Superior temporal gyrus (tissue), 1 donor: Measurements from ENCODE around the gene TLE6.
A peak's percentile ranks its signal among the peaks of the same experiment; 100 is the strongest.
"Not testable (repeated sequence)": the region's sequence is repeated elsewhere in the genome, so short reads cannot be mapped to it uniquely, and the experiment has no call there.

Source experiments
- DNase-seq: peaks from one replicate; pipeline ENCODE4 v3.0.0-alpha.2; 2016; ENCODE audit errors: extremely low spot score

TLE6 gene

GRCh38 chr19:2974342-2975041 lies 2.9 kb upstream of the TLE6 start:
- DNase-seq = peak; percentile 10

- no peak for DNase-seq
Observed at GRCh38 chr19:2976609-2977000, 759 bp upstream of the TLE6 start.

- DNase-seq = no peak
Observed at GRCh38 chr19:2977746-2978138, 378 bp downstream of the TLE6 start.

- DNase-seq = no peak
Observed at GRCh38 chr19:2978166-2978767, 903 bp downstream of the TLE6 start.

GRCh38 chr19:2978772-2979171 lies 1.4 kb downstream of the TLE6 start:
- no peak for DNase-seq

GRCh38 chr19:2981898-2982297 lies 4.5 kb downstream of the TLE6 start:
- DNase-seq = no peak

GRCh38 chr19:2982561-2982960 lies 5.2 kb downstream of the TLE6 start:
- DNase-seq = no peak

GRCh38 chr19:2982983-2983350 lies 5.6 kb downstream of the TLE6 start:
- peak; percentile 35 for DNase-seq

GRCh38 chr19:2983351-2984214 lies 6.2 kb downstream of the TLE6 start:
- DNase-seq = peak; percentile 29

- no peak for DNase-seq
Observed at GRCh38 chr19:2984215-2984528, 6.8 kb downstream of the TLE6 start.

GRCh38 chr19:2986951-2987524 lies 9.7 kb downstream of the TLE6 start:
- no peak for DNase-seq

GRCh38 chr19:2987797-2988196 lies 10.4 kb downstream of the TLE6 start:
- no peak for DNase-seq

- no peak for DNase-seq
Observed at GRCh38 chr19:2988568-2988967, 11.2 kb downstream of the TLE6 start.

- DNase-seq = no peak
Observed at GRCh38 chr19:2989236-2989946, 12.0 kb downstream of the TLE6 start.

GRCh38 chr19:2992333-2992732 lies 15.0 kb downstream of the TLE6 start:
- DNase-seq = not testable (repeated sequence)

- no peak for DNase-seq
Observed at GRCh38 chr19:2992958-2993357, 15.6 kb downstream of the TLE6 start.

GRCh38 chr19:2993579-2993978 lies 16.2 kb downstream of the TLE6 start:
- DNase-seq = no peak

GRCh38 chr19:2994588-2995131 lies 17.3 kb downstream of the TLE6 start:
- no peak for DNase-seq

GRCh38 chr19:2997720-2998119 lies 20.4 kb downstream of the TLE6 start:
- DNase-seq = no peak

GRCh38 chr19:2998642-2999041 lies 21.3 kb downstream of the TLE6 start:
- DNase-seq = no peak

- no peak for DNase-seq
Observed at GRCh38 chr19:3001235-3001800, 24.0 kb downstream of the TLE6 start.
